GM18502 (cell line): Measurements from ENCODE around the gene HEATR5B.
"Not testable (repeated sequence)": the region's sequence is repeated elsewhere in the genome, so short reads cannot be mapped to it uniquely, and the experiment has no call there.

ENCODE experiments used
- ATAC-seq: cut with Tn5 transposase; IDR thresholded peaks from one replicate; pipeline ENCODE4 v1.9.1; 2021; ENCODE audit warnings: mild to moderate bottlenecking; ENCODE audit not compliant: unreplicated experiment, poor library complexity

Gene HEATR5B

DNA sequence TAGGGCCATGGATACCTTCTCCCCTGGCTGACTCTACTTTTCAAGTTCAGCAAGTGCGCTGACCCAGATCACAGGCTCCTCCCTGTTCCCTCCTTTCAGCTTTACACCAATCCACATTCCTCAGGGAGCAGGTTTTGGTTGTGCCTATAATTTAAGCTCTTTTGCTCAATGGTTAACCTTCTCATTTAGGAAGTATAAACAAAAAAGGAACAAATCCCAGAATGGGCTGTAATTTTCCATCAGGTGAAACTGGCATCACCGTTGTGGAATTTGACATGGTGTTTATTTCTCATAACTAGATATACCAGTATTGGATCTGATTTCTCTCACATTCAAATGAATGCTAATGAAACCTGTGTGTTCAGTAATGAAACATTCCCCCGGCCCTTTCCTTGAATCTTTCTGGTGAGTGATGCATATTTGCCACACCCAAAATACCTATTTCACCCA, 131.4 kb downstream of the HEATR5B start:
- ATAC-seq = no peak

DNA sequence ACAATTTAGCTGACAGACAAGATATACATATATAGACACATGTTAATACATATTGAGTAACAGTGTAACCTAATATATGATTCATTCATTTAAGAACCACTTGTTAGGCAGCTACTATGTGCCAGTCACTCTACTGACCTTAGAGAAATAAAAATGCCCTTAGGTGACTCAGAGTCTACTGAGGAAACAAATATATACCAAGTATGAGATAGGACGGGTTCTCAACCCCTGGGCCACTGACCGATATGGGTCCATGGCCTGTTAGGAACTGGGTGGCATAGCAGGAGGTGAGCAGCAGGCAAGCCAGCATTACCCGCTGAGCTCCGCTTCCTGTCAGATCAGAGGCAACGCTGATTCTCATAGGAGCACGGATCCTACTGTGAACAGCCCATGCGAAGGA, 132.6 kb downstream of the HEATR5B start:
- no peak for ATAC-seq

DNA sequence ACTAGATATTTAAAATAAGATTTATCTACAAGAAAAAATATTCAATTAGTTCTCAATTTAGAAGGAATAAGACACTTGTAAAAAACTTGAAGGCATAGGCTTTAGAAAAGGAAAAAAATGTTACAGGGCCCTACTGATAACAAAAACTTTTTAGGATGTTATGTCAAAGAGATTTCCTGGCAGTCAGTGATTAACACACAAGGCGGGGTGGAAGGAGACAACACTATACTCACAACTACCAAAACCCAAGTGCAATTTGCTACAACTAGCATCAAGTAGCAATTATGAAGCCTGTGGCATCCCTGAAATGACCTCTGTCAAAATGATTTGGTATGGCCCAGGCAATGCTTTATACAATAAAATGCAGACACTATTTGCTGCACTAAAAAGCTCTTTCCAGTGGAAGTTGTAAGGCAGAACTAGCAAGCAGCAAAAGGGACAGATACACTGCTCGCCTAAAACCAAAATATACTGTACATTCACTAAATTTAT, 133.1 kb downstream of the HEATR5B start:
- no peak for ATAC-seq

DNA sequence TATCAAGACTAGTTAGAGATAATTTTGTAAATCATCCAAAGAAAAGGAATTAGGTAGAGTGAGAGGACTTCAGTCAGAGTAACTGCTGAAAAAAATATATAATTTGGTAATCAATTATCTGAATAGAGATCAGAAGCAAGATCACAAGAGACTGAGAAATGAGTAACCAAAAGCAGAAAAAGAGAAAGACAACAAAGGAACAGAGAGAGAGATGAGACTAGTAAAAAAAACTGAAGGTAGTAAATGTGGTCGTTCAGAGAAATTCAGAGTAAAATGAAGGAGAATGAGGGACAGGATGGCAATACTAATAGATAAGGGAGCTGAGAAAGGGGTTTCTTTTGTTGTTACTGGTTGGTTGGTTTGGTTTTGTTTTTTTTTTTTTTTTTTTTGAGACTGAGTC, 134.3 kb downstream of the HEATR5B start:
- ATAC-seq = no peak

DNA sequence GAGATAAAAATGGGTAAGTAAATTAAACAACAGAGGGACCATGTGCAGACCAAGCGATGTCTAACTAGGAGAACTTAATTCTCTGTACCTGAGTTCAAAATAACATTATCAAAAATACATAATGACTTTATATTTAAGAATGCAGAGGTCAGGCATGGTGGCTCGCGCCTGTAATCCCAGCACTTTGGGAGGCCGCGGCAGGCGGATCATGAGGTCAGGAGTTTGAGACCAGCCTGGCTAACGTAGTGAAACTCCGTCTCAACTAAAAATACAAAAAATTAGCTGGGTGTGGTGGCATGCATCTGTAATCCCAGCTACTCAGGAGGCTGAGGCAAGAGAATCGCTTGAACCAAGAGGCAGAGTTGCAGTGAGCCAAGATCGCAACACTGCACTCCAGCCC, 138.9 kb downstream of the HEATR5B start:
- not testable (repeated sequence) for ATAC-seq

DNA sequence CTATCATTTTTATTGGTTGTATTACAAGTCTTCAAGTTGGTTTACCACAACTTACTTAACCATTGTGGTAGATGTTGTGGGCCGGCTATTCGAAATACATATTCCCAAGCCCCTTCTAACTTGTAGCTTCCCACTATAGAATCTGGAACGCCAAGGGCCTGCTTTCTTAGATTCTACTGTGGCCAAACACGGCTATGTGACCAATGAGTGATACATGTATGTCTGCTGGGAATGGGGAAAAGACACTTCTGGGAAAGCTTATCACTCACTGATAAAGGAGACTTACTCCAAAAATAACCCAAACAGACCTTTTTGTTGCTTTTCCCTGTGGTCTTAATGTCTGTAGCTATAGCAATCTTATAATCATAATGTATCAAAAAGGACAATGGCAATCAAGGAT, 142.3 kb downstream of the HEATR5B start:
- ATAC-seq = no peak

DNA sequence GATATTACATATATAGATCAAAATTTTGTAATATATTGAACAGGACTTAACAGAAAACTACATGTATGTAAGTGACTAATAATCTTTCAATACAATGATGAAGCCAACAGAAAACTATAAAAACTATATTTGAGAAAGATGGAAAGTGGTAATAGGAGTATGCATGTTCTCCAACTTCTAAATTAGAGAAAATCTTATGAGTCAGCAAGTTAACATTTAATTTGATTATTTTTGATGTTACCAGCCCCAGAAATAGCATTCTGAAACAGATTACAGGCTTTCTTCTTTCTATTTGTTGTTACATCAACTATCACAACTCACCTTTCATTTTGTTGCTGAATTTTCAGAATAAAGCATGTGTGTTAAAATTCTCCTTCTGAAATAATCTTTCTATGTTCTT, 147.6 kb downstream of the HEATR5B start:
- ATAC-seq = not testable (repeated sequence)

DNA sequence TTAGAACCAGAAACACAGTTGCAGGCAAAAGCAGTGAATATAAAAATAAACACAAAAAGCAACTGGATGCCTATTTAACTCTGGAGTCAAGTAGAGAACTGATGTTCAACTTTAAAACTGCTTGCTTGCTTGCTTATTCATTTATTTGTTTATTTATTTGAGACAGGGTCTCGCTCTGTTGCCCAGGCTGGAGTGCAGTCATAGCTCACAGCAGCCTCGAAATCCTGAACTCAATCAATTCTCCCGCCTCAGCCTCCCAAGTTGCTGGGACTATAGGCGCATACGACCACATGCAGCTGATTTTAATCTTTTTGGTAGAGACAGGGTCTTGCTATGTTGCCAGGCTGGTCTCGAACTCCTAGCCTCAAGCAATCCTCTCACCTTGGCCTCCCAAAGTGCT, 152.5 kb downstream of the HEATR5B start:
- not testable (repeated sequence) for ATAC-seq
